Putamen (tissue), 1 donor: ENCODE results near the gene TGM5.
"Not testable (repeated sequence)": the region's sequence is repeated elsewhere in the genome, so short reads cannot be mapped to it uniquely, and the experiment has no call there.

Experiments
- DNase-seq: peaks from one replicate; pipeline ENCODE4 v3.0.0-alpha.2; 2016; ENCODE audit warnings: low spot score

Gene TGM5

DNA sequence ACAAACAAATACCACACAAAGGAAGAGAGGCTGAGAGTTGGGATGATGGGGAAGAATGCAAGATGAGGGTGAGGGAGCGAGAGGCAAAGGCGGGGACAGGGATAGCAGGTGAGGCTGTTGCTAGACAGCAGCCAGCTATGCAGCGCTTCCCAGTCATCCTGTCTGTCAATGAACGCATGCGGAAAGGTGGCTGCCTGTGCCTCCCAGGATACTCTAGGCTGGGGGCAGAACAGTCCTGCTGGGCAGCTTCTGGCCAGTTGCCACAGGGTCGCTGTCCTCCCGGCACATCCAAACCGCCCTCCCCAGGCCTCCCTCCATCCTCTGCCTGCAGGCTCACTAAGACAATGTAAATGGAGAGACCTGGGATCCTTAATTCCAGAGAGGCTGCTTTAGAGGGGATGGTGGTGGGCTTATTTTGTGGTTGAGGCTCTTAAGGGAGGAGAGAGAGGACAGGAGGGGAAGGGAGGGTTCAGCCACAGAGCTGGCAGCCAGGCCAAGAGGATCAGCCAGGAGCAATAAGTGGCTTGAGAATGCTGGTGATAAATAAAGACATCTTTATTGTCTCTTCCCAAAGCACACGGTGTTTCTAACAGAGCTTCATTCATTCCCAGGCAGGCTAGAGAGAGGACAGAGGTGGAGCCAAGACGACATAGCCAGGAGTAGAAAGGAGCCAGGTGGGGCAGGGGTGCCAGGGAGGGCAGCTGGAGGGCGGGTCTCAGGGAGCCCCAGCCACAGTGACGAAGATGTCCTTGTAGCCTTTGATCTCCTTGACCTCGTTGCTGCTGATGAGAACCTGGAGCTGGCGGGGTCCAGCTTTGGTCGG is 9.2 kb upstream of the TGM5 start:
- DNase-seq, result no peak

- no peak for DNase-seq
Measured at GRCh38 chr15:43274136-43274535, 7.4 kb upstream of the TGM5 start.

DNA sequence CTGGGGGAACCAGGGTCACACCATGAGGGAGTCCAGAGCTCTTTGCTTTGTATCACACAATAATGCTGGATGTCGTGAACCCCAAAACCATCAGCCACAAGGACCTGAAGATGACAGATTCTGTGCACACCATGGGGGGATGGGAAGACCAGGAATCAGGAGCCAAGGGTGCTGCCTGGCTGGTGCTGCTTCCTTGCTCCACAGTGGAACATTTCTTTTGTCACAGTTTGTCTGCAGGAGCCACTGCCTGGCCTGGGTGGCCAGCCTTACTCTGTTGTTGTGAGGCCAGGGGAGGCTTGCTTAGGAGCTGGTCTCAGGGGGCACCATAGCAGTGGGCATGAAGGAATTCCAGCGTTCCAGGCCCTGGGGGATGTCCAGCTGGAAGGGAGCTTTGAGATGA is 6.5 kb upstream of the TGM5 start:
- DNase-seq, result no peak

GRCh38 chr15:43271908-43272307 is 5.2 kb upstream of the TGM5 start:
- not testable (repeated sequence) for DNase-seq

DNA sequence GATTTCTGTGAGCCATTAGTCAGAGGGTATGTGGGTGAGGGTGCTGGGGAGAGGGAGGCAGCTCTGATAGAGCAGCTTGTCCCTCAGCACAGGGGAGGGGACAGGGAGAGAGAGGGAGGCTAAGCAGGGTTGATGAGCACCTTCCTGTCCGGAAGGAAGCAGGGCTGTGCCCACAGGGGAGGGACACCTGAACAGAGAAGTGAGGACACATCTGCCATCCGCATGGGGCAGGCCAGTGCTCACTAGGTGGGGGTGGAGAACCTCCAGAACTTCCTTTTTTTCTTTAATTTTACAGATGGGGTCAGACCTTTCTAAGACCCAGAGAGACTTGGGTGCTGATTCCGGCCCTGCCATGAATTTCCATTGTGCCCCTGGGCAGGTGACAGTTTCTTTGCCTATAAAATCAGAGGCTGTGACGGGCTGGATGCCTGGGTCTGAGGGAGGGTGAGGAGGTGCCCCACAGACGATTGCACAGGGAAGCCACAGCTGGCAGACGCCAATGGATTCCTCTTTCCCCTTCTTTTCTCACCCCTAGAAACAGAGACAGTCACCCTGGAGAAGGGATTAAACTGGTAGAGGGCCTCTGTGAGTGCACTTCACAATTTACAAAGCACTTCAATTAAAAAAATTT is 4.1 kb upstream of the TGM5 start:
- DNase-seq, result no peak

- no peak for DNase-seq
Measured at GRCh38 chr15:43270113-43270665, 3.5 kb upstream of the TGM5 start.

GRCh38 chr15:43268111-43269105 is 1.7 kb upstream of the TGM5 start:
- no peak for DNase-seq

DNA sequence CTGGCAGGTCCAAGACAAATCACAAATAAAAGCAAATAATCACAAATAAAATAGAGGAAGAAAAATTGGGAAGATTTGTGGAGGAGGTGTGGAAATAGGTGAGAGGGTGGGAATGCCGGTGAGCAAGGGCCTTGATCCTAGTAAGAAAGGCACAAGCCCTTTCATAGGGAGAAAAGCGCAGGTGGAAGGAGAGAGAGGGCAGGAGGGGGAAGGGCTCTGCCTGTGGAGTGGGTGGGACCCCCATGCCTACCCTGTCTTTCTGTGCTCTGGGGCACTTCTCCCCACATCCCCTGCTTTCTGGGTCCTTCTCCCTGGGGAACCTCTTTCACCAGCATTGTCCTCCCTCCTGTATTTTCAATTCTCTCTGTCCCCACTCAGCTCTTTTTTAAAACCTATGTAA is 711 bp upstream of the TGM5 start:
- DNase-seq, result no peak

GRCh38 chr15:43266386-43266785 is 342 bp downstream of the TGM5 start:
- DNase-seq, result no peak

DNA sequence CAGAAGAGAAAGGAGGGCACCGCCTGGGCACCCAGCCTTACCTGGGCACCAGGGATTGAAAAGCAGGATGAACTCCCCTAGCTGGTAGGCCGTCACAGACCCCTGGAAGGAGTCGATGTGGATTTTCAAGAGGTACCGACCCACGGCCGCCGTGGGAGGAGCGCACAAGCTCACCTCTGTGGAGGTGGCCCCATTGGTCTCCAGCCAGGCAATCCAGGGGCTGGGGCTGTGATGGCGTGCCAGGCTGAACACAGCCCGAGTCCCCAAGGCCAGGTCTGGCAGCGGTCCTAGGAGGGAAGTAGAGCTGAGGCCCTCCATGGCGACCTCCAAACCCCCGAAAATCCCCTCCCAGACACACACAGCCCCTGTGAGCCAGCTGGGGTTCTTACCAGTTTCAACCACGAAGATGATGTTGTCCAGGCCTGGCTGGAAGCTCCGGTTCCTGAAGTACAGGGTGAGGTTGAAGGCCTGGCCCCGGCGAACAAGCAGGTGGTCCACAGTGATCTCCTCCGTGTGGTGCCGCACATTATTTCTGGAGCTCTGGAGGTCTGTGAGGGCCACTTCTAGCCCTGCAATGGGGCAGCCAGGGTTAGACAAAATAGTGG is 6.6 kb downstream of the TGM5 start:
- no peak for DNase-seq

GRCh38 chr15:43258781-43259180 is 7.9 kb downstream of the TGM5 start:
- DNase-seq, result no peak

GRCh38 chr15:43256341-43256740 is 10.4 kb downstream of the TGM5 start:
- no peak for DNase-seq

DNA sequence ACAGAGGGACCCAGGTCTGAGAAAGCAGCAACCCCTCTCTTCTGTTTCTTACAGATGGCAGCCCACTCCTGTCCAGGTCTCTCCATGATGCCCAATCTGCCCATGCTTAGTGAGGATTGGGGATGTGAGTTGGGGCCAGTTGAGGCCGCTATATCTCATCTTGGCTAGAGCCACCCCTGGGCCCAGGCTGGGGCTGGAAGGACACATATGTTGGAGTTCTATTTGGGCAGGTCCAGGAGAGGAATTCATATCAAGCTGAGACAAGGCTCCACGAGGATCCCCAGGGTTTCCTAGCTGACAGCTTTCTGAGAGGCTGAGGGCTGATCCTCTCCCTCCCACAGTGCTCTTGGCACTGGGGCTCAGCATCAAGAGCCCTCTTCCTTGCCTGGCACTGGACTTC is 11.4 kb downstream of the TGM5 start:
- DNase-seq, result no peak

DNA sequence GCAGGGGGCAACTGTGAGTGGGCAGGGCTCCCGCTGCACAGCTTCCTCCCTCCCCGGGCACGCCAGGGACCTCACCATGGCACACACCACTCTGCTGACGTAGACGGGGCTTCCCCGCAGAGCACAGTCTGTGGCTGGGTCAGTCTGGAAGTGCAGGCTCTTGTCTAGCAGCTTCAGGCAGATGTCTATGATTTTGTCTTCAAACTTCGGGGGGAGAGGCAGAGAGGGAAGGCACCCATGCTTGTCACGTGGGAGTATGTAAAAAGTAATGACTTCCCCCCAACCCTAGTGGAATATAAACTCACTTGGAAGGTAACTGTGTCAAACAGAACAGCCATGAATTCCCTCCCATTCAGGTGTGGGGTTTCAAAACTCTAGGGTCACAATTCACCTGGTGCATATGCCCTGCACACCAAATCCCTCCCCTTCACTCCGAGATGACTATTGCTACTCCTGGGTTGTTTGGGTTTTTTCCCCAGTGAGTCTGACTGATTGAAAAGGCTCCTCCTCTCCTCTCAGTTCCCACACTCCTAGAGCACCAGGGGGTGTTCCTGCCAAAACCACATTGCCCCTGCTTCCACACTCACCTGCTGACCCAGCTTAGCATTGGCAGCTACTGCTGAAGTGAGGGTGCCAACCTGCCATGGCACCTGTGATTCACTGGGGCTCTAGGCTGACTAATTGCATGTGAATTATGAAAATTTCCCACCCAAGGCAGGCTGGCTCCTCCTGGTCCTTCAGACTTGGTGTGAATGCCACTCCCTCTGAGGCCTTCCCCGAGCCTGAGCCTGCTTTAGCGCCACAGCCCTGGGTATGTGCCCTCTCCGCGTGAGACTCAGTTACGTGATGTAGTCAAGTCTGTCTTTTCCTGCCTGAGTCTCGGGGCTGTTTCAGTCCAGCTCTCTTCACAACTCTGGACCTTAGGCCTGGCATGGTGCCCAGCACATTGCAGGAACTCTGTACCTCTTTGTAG is 13.0 kb downstream of the TGM5 start:
- no peak for DNase-seq

DNA sequence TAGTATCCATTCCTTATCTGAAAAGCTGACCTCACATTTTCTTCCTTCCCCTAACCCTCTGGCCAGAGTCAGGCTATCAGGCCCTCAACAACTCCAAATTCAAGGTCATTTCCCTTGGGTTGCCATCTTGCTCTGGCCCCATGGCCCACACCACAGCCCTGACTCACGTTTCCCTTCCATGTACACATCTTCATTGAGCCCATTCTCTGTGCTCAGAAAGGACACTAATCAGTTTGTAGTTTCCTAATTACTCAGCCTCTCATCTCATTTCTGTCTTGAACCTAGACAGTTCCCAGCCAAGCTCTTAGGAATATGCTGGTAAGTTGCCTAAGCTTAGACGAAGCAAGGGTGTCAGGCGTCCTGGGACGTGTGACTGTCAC is 14.9 kb downstream of the TGM5 start:
- DNase-seq, result no peak

DNA sequence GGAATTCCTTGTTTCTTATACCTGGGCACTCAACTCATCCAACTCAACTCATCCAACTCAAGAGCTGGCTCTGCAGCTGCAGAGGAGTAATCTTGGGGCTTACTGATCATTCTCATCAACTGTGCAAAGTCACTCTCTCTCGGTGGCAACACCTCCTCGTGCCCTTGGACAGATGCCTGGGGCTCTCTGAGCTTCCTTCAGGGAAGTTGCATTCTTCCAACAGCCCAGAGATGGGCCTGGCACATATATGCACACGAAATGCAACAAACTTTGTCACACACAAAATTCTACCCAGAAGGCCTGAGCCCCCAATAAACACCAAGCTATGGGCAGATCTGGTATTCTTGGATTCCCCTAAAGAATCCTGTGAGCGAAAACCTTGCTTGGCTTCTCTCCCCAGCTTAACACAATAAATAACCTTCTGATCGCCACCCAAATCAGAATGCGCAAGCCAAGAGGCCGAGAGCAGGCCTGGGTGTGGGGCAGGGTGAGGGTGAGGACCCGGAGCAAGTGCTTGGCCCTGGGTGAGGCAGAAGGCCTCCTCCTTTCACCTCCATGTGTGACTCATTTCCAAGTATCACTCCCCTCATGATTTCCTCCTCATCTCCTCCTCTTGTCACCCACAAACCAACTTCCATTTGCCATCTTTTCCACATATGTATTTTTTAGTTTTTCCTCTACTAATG is 15.4 kb downstream of the TGM5 start:
- no peak for DNase-seq

- no peak for DNase-seq
Measured at GRCh38 chr15:43250785-43251184, 15.9 kb downstream of the TGM5 start.

- DNase-seq, result no peak
Measured at GRCh38 chr15:43249699-43250203, 17.0 kb downstream of the TGM5 start.

DNA sequence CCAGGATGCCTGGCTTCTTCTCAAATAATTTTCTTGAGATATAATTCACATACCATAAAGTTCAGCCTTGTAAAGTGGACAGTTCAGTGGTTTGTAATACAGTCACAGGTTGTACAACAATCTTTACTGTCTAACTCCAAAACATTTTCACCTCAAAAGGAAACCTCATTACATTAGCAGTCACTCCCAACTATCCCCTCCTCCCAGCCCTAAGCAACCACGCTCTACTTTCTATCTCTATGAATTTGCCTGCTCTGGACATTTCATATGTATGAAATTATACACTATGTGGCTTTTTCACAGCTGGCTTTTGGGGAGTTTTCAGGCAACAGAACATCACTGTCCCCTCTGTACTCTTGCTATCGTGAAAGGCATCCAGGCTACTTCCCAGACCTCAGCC is 17.5 kb downstream of the TGM5 start:
- DNase-seq, result no peak

- DNase-seq, result no peak
Measured at GRCh38 chr15:43246261-43246774, 20.4 kb downstream of the TGM5 start.
